Gastroesophageal sphincter (tissue), 4 donors: ENCODE data around the gene ARSI. TPM values are rescaled to one million over a fixed set of nuclear protein-coding genes. Genes with fewer than 3 reads are reported as not detected.

Experiments used
- ATAC-seq: fragments of 150-250 bp; one replicate; pipeline ENCODE4 v1.9.1; 2016; ENCODE audit warnings: mild to moderate bottlenecking, moderate library complexity
- H3K27ac ChIP-seq, 4 donors: fragments of 200-600 bp; sonication (generic) in 3 of 4; 1 replicate in 3 of 4; 2 replicates in 1 of 4; pipeline ENCODE4 v1.5.1; 2016 to 2019
- H3K27me3 ChIP-seq: fragments of 200-600 bp; sonication (generic); one replicate; pipeline ENCODE4 v1.5.1; 2019
- H3K36me3 ChIP-seq, 2 donors: fragments of 200-600 bp; sonication (generic); one replicate each; pipeline ENCODE4 v1.5.1; 2019; ENCODE audit warnings: control low read depth in 1 of 2
- H3K4me1 ChIP-seq, 3 donors: fragments of 200-600 bp; sonication (generic); 1 replicate in 2 of 3; 2 replicates in 1 of 3; pipeline ENCODE4 v1.5.1; 2016 to 2019; ENCODE audit warnings: control low read depth in 2 of 3
- H3K4me3 ChIP-seq, 2 donors: fragments of 200-600 bp; sonication (generic); one replicate each; pipeline ENCODE4 v1.5.1; 2019; ENCODE audit warnings: mild to moderate bottlenecking in 1 of 2, moderate library complexity in 1 of 2
- H3K9me3 ChIP-seq, 3 donors: fragments of 200-600 bp; sonication (generic); one replicate each; pipeline ENCODE4 v1.5.1; 2017 to 2019; ENCODE audit warnings: control low read depth in 2 of 3
- EP300 ChIP-seq: sonication (generic); formaldehyde crosslinking; IDR thresholded peaks from one replicate; pipeline ENCODE4 v1.6.1; 2017; ENCODE audit warnings: antibody characterized with exemption, mild to moderate bottlenecking
- POLR2A ChIP-seq, 2 donors: fragments of 450-650 bp; IDR thresholded peaks; one replicate each; pipeline ENCODE4 v1.6.1; 2017; ENCODE audit warnings: antibody characterized with exemption in 2 of 2, mild to moderate bottlenecking in 2 of 2, moderate library complexity in 1 of 2
- POLR2AphosphoS5 ChIP-seq: sonication (generic); formaldehyde crosslinking; IDR thresholded peaks from one replicate; pipeline ENCODE4 v1.6.1; 2017; ENCODE audit warnings: antibody characterized with exemption
- WGBS, 2 donors: methylation state at CpG; one replicate each; pipeline ENCODE4 v1.1.5; 2018; ENCODE audit warnings: low coverage in 1 of 2; 5-methylcytosine and 5-hydroxymethylcytosine counted together
- total RNA-seq, 4 donors: library from RNA; depleted of rRNA; stranded (reverse); fragments of >200 nt; gene quantifications; one replicate each; pipeline ENCODE4 v1.1.0, GENCODE V29; 2016
- TF ChIP-seq, protein P1 (sequence below), 4 experiments: fragments of 200-600 bp in 2 of 4; fragments of 450-650 bp in 2 of 4; sonication (generic) in 1 of 4; IDR thresholded peaks; one replicate each; pipeline ENCODE4 v1.5.1; 2017 to 2019; ENCODE audit warnings: antibody characterized with exemption in 4 of 4, mild to moderate bottlenecking in 2 of 4, moderate library complexity in 2 of 4

Gene ARSI
- total RNA-seq, 4 donors from 2014 or later: 3.1 to 11.6 (median 6.8) TPM

DNA sequence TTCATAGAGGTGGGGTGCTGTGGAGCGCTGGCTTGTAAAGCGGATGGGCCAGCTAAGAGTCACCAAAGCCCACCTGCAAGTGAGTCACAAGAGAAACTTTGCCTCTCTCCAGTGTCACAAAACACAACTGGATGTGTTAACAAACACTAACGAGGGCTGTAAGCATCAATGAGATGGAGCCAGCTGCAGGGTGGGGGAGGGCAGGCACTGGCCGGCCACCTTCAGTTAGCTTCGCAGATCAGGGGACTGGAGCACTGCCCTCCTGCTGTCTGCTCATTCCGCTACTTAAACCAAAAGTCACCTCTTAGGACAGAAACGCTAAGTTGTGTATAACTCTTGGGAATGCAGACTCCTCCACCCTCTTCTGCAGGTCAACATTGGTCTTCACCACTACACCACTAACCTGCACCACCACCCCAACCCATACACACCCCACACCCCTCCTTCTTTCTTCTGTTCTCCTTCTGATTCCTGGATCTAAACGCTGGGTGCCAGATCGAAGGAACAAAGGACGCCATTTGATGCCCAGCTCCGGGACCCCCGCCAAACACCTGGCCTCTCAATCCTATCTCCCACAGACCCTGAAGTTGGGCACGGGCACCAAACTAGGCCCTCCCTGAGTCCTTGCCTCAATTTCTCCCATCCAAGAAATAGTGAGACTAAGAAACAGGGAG lies 2.1 kb downstream of the ARSI start:
- H3K27me3 ChIP-seq: peaks cover 33% of the 10 kb centered on the region
- H3K36me3 ChIP-seq: peaks cover 0 to 12% of the 10 kb centered on the region in 2 donors
- H3K4me1 ChIP-seq: peaks cover 0 to 62% (median 21%) of the 10 kb centered on the region in 3 donors
- TF ChIP-seq, protein P1, sequence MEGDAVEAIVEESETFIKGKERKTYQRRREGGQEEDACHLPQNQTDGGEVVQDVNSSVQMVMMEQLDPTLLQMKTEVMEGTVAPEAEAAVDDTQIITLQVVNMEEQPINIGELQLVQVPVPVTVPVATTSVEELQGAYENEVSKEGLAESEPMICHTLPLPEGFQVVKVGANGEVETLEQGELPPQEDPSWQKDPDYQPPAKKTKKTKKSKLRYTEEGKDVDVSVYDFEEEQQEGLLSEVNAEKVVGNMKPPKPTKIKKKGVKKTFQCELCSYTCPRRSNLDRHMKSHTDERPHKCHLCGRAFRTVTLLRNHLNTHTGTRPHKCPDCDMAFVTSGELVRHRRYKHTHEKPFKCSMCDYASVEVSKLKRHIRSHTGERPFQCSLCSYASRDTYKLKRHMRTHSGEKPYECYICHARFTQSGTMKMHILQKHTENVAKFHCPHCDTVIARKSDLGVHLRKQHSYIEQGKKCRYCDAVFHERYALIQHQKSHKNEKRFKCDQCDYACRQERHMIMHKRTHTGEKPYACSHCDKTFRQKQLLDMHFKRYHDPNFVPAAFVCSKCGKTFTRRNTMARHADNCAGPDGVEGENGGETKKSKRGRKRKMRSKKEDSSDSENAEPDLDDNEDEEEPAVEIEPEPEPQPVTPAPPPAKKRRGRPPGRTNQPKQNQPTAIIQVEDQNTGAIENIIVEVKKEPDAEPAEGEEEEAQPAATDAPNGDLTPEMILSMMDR (IDR thresholded peaks at IDR 0.05): no peak
- TF ChIP-seq POLR2AphosphoS5: no peak
- H3K9me3 ChIP-seq: no peaks in the 10 kb centered on the region
- peak overlapping the region in 1 of 2 donors; percentile 9 for H3K4me3 ChIP-seq
- no peak for ATAC-seq
- H3K27ac ChIP-seq: peak overlapping the region in 3 of 4 donors; percentile 46 to 80 (median 78)
- 40 to 55% methylated on average over 7 to 8 of the region's 13 CpGs for WGBS, 2 donors

DNA sequence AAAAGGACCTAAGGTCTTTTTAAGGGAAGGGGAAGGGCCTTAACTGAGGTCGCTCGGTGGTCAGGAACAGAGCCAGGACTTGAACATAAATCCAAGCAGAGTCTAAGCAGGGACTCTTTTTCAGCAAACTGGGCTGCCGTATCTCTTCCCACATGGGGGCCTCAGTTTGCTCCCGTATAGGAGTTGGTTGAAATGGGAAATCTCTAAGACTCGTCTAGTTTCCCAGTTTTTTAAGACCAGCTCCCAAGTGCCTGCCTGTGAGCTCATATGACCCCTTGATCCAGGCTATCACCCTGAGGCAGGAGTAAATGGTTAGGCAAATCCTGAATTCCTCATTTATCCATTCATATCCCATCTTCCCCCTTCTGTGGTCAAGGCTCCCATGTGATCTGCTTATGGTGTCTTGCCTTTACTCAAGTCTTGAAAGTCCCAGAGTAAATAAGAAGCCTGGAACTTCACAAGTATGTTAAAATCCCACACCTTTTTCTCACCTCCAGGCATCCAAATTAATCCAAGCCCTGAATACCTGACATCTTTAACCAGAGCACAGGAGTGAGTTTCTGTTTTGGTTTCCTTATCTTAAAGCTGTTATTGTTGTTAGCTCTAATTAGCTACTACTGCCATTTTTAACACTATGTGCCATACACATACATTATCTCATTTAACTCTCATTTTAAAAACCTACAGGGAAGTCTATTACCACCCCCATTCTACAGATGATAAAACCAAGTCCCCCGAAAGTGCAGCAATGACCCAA lies 3.0 kb downstream of the ARSI start:
- peaks cover 33% of the 10 kb centered on the region for H3K27me3 ChIP-seq
- WGBS, 2 donors: 15 to 70% methylated on average over 2 to 5 of the region's 6 CpGs
- H3K9me3 ChIP-seq: no peaks in the 10 kb centered on the region
- ATAC-seq: no peak
- peaks cover 0 to 61% (median 27%) of the 10 kb centered on the region in 3 donors for H3K4me1 ChIP-seq
- peaks cover 0 to 12% of the 10 kb centered on the region in 2 donors for H3K36me3 ChIP-seq
- H3K27ac ChIP-seq: peak overlapping the region in 3 of 4 donors; percentile 68 to 80 (median 71)
- TF ChIP-seq, protein P1 (IDR thresholded peaks at IDR 0.05): no peak
- no peak for TF ChIP-seq EP300
- no peak for TF ChIP-seq POLR2AphosphoS5
- TF ChIP-seq POLR2A (IDR thresholded peaks at IDR 0.05): no peak
- H3K4me3 ChIP-seq: no peak overlapping the region

DNA sequence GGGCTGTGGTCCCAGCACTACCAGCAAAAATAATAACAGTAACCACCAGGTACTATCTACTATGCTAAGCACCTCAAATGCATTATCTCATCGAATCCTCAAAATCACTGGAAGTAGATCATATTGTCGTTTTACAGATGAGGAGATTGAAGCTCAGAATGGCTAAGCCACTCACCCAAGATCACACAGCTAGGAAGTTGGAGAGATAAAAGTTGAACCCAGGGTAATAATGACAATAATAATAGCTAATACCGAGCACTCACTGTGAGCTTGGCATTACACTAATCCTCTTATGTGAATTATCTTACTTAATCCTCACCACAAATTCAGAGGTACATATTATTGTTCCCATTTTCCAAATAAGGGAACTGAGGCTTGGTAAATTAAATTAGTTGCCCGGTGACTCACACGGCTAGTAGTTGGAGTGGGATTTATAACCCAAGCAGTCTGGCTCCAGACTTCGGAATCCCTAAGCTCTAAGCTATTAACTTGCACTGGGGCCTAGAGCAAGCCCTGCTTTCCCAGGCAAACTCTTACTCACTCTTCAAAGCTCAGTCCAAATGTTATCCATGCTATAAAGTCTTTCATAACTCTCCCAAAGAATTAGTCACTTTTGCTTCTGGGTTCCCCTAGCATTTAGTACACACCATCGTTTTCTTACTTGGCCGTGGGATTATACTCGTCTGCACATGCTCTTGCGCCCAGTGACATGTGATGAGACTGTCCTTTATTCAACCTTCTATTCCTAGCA lies 3.8 kb downstream of the ARSI start:
- ATAC-seq: peak; percentile 81
- TF ChIP-seq, protein P1 (IDR thresholded peaks at IDR 0.05): no peak
- TF ChIP-seq POLR2A (IDR thresholded peaks at IDR 0.05): no peak
- peak; percentile 47 for TF ChIP-seq POLR2AphosphoS5
- H3K9me3 ChIP-seq: no peaks in the 10 kb centered on the region
- 41 to 59% methylated on average over 7 to 10 of the region's 10 CpGs for WGBS, 2 donors
- H3K27me3 ChIP-seq: peaks cover 33% of the 10 kb centered on the region
- peaks cover 0 to 12% of the 10 kb centered on the region in 2 donors for H3K36me3 ChIP-seq
- H3K27ac ChIP-seq: peak overlapping the region in 3 of 4 donors; percentile 68 to 80 (median 71)
- peaks cover 0 to 54% (median 23%) of the 10 kb centered on the region in 3 donors for H3K4me1 ChIP-seq
- H3K4me3 ChIP-seq: no peak overlapping the region

DNA sequence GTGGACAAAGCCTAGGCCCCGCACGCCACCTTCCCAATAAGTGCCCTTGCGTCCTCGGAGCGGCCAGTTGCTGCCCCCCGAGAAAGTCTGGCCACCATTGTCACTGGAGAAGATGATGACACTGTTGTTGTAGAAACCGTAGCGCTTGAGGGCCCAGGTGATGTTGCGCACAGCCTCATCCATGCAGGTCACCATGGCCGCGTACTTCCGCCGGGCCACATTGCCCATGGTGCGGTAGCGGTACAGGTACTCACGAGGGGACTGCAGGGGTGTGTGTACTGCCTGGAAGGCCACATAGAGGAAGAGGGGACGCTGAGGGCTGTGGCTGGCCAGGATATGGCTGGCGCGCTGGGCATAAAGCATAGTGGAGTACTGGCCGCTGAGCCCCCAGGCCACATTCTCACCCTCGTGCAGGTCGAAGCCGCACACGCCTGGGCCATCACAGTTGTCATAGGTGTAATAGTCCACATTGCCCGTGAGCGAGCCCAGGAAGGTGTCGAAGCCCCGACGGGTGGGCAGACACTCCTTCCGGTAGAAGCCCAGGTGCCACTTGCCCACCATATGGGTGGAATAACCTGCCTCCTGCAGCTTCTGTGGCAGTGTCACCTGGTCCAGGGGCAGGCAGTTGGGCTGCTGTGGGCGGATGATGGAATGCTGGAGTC lies 4.6 kb downstream of the ARSI start:
- TF ChIP-seq POLR2A (IDR thresholded peaks at IDR 0.05) (no peak), POLR2AphosphoS5 (no peak), EP300 (no peak)
- TF ChIP-seq, protein P1 (IDR thresholded peaks at IDR 0.05): no peak
- ATAC-seq: no peak
- Histone ChIP-seq H3K36me3 (peaks cover 0 to 12% of the 10 kb centered on the region in 2 donors), H3K4me3 (no peak overlapping the region), H3K4me1 (peaks cover 0 to 46% (median 23%) of the 10 kb centered on the region in 3 donors), H3K27me3 (peaks cover 28% of the 10 kb centered on the region), H3K9me3 (no peaks in the 10 kb centered on the region), H3K27ac (peak overlapping the region in 2 of 4 donors; percentile 71 to 80)
- 90% methylated on average over 2 of the region's 31 CpGs; no CpG with 5 or more reads in 1 of the 2 donors for WGBS, 2 donors
